Amygdala (tissue), 56 donors: ENCODE measurements around the gene AKAP5.

Source experiments
- DNase-seq, 56 donors: peaks; one replicate each; lab custom pipeline; 2025; lab: John Stamatoyannopoulos, UW

Gene AKAP5, protein sequence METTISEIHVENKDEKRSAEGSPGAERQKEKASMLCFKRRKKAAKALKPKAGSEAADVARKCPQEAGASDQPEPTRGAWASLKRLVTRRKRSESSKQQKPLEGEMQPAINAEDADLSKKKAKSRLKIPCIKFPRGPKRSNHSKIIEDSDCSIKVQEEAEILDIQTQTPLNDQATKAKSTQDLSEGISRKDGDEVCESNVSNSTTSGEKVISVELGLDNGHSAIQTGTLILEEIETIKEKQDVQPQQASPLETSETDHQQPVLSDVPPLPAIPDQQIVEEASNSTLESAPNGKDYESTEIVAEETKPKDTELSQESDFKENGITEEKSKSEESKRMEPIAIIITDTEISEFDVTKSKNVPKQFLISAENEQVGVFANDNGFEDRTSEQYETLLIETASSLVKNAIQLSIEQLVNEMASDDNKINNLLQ

DNA sequence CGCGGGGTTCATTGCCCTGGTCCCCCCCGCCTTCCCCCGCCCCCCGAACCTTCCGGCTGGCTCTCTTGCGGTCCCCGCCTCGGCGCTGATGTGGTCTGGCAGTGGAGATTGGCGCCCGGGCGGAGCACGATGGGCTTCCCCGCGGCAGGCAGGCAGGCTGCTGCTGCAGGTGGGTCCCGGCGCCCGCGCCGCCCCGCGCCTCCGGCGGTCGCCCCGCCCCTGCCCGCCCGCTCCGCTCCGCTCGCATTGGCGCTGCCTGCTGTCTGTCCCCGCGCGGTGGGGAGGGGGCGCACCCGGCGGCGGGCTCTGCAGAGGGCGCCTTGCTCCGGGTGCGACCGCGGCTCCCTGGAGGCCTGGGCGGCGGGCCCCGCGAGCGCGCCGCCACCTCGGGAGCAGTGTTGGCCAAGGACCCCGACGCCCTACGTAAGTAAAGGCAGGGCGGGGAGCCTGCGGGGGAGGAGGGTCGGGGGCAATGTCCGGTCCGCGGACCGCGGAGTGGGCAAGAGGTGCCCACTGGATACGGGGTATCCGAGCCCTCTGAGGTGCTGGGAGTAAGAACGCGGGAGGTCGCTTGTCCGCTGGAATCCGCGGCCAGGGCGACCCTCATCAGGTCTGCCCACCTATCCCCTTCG, at the start of gene AKAP5:
Gene AKAP5 (plus strand): TSS at position 309 of the 632 bp plus-strand sequence. CDS start 2,896 bp downstream, outside the sequence.
- DNase-seq = peak in 49 of 56 donors; percentile 13 to 83 (median 53)

DNA sequence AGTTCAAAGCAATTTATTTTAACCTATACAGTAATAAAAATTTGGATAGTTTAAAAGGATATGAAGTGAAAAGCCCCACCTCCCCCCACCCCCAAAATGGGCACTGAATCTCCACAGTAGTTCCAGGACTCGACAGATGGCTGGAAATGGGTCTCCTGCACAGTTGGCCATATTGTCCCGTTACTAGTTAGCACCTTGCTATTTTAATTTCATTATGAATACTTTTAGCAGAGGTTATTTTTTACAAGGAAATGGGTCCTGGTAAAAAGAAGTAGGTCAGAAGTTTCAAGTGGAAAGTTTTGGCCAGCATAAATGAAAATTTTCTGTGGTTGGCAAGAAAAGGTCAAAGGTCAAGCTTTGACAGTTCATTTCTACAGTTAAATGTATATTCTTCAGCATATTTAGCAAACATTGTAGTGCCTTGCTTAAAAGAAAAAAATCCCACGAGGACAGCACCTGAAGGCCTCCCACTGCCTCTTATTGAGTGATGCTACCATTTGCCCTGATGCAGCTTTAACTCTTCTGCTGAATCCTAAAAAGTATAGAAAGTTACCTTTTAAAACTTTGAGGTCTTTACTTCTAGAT, 48.9 kb upstream of the AKAP5 start:
- no peak for DNase-seq

DNA sequence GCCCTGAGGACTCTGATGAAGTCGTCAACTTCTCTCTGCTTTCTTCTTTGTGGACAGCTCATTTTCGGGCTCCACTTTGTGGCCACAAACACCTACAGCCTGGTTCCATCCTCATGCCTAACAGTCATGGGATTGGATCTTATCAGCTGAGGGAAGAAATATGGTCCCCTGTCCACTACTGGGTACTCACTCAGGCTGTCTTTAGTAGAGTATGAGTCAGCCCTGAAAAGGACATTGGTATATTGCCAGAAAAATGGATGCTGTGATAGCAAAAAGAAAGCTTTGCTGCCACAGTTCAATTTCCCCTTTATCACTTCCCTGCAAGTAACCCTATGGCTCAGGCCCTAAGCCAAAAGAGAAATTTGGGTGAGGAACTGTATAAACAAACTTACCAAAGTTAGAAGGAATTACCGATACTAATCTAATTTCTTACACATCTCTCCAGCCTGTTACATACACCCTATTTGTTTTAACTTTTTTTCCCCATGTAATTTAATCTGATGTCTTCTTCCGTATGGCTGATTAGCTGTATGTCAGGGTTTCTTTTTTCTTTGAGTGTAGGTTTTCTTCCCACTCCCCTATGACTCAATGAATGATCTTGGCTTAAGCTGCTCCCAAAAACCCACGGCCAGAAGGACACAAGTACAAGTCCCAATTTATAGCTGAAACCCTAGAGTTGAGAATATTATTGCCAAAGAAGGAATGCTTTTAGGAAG, 48.1 kb upstream of the AKAP5 start:
- DNase-seq = no peak

DNA sequence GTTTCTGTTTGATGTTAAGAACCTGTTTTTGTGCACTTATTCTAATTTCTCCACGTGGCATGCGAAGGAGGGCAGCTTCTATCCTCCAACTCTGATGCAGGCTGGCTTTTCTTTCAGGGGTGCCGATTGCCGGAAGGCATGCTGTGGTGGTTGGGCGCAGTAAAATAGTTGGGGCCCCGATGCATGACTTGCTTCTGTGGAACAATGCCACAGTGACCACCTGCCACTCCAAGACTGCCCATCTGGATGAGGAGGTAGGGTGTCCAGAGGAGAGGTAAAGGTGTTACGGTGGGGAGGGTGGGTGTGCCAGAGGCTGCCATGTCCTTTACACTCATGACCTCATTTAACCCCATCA, 47.6 kb upstream of the AKAP5 start:
- no peak for DNase-seq

DNA sequence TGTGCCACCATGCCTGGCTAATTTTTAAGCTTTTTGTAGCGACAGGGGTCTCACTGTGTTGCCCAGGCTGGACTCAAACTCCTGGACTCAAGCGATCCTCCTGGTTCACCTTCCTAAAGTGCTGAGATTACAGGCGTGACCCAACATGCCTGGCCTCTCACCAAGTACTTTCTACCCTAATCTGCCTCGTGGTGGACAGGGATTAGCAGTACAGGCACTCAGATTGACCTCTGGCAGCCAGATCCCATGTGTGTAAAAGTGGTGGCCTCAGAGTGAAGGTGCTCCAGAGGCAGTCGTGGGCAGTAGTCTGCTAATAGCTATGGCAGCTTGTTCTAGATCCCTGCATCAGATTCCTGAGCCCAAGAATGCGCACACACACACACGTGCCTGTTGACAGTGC, 46.3 kb upstream of the AKAP5 start:
- no peak for DNase-seq

DNA sequence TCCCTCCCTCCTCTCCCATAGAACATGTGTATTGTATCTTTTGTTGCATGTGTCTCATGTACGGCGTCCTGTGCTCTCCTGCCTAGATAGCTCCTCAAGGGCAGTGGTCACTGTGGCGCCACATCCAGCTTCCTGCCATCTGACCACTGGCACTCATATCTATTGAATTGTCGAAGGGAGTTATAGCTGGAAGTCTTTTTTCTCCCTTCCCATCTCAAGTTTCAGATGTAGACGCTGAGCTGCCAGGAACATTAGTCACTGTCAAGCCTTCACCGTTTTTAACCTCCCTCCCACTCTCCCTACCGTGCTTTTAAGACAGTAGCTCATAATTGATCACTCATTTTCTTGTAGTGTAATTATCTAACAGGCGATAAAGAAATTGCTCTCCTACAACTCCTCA, 44.1 kb upstream of the AKAP5 start:
- peak in 6 of 56 donors; percentile 5 to 48 (median 26) for DNase-seq

DNA sequence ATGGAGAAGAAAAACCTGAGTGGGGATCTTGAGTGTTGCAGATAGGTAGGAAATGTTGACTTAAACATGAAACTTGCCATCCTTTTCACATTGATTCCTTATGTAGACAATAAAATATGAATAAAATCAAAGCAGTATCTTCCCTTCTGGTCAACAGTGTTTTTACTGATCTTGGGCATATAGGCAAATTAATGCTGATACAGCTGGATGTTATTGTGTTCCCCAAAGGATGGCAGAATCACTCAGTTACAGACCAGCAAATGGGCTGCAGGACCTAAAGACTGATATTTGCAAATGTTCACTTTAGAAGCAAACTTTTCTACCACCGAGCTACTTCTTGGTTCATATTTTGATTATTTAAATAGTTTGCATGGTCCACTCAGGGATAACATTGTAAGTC, 43.3 kb upstream of the AKAP5 start:
- no peak for DNase-seq

GRCh38 chr14:64422756-64423155, 42.5 kb upstream of the AKAP5 start:
- DNase-seq = no peak

DNA sequence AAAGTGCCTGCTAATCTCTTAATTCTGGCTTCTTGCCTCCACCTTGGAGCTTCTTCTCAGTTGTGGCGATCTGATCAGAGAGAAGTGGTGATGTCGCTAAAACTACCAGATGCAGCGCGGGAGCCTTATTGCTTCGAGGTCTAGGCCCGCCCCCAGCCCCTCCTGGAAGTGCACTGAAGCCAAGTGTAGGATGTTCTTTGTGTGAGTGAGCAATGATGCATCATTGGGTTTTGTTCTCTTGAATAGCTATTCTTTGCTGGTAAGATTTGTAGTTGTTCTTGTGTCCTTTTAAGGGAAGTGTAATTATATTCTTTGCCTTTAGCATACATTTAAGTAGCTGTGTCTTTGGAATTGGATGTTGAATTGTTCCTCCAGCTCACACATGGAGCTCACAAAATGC, 41.3 kb upstream of the AKAP5 start:
- peak in 18 of 56 donors; percentile 4 to 45 (median 19) for DNase-seq

- DNase-seq = no peak
Observed at GRCh38 chr14:64434528-64434927, 30.8 kb upstream of the AKAP5 start.

DNA sequence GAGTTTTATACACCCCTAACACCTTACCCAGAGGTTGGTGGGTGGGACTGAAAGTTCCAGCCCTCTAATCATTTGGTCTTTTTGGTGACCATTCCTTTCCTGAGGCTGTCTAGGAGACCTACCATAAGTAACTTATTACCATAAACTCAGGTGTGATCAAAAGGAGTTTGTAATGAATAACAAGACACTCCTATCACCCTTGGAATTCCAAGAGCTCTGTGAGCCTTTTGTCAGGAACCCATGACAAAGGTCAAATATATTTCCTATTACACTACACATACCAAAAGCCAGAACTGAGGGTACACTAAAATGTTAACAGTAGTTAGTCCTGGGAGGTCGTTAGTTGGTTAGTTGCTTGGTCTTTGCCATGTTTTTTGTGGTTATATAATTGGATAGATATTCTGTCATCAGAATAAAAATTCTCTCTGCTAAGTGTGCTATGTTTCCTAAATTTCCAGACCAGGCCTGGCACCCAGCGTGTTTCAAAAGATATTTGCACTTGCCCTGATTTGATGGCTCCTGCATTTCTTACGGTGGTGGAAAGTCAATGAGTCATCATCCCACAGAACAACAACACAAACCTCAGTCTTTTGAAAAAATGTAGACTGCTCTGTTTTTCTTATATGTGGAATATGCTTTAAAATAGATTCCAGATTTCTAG, 27.0 kb upstream of the AKAP5 start:
- peak in 1 of 56 donors; percentile 4 for DNase-seq

- DNase-seq = peak in 4 of 56 donors; percentile 8 to 28 (median 20)
Observed at GRCh38 chr14:64439141-64439540, 26.2 kb upstream of the AKAP5 start.

- DNase-seq = no peak
Observed at GRCh38 chr14:64440494-64440893, 24.8 kb upstream of the AKAP5 start.

GRCh38 chr14:64442300-64442988, 22.9 kb upstream of the AKAP5 start:
- DNase-seq = no peak

DNA sequence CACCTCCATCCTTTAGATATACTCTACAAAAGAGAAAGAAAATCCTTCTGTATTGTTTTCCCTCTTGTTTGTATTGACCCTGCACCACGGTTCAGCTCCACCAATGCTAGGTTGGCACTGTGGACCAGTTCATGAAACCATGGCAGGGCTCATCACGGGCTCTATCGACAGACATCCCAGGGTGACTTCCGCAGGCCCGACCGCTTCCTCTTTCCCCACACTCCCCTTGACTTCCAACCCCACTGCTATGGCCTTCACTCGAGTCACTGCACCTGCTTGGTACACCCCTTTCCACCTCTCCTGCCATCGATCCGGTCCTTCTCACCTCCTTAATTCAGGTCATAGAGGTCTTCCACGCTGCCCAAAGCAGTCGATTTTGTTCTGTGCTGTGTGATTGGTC, 21.2 kb upstream of the AKAP5 start:
- DNase-seq = no peak

DNA sequence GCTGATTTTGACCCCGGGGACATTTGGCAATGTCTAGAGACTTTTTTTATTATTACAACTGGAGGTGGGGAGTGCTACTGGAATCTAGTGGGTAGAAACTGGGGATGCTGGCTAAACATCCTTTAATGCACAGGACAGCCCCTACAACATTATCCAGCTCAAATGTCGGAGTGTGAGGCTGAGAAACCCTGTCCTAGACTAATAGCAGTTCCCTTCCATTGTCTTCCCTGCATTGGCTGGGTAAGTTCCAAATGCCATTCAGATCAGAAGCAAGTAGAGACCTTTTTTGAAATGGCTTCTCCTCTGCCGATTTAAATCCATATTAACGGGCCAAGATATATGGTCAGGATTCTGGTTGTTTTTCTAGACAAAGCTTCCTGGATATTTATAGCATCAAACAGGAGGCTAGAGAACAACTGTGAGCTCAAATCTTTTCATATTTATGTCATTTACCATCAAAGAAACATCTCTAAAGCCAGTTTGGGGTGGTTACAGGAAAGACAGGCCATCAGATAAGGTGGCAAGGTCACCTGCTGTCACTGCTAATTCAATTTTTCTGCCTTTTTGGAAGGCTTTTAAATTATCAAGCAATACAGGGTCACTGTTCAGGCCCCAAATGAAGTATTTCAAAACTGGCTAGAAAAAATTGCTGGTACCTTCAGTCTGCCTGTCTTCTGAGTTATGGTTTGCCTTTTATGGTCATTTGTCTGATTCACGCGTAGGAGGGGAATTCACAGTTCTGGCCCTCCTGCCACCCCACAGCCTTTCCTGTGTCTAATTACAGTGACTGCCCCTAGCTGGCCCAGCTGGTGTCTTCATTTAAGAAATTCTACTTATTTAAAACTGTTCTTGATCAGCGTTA, 20.1 kb upstream of the AKAP5 start:
- peak in 13 of 56 donors; percentile 4 to 51 (median 24) for DNase-seq

DNA sequence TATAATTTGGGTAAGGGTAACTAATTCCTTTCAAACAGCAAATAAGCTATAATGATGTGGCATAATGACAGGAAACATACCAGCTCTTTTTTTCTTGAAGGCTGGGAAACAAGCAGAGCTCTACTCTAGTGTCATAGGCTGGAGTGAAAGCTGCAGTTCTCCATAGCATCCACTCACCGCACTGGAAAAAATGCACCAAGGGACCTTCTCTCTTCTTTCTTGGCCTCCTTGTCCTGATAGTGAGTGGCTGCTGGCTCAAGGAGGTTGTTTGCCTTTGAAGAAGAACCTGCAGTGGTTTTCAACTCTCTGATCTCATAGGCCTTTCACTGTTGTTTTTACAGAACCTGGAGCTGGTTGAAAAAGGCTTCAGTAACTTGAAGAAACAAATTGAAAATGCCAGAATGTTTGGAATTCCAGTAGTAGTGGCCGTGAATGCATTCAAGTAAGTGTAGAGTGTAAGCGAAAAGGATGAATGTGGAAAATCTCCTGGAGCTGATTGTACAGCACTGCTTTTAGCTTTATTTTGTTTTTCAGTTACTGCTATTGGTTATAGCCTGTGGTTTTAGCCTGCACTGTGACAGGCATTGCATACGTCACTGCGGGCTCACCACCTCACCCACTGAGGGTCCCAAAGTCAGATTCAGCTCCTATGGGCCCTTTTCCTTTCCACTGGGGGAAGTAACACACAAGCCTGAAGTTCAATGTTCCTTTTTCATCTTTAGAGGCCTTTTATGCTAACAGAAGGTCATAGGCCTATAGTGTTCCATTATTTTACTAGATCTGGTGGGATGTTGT, 17.2 kb upstream of the AKAP5 start:
- no peak for DNase-seq

DNA sequence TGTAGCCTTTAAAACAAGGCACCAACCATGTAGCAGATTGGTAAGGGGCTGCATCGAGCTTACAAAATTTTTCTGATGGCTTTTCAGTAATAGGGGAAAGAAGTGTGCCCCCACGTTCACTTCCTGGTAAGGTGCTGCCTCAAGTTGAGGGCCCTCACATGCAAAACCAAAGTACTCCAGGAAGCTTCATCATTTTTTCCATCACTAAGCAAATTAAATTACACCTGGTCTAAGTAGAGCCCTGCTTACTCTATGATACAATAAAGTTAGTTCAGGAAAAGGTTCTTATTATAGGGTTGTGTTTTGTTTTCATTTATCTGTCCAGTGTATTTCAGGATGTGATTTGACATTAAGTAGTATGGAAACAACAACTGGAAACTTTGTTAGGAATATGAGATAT, 15.0 kb upstream of the AKAP5 start:
- no peak for DNase-seq
